ENCODE data around the gene C11orf24.

The C11orf24 gene

DNA sequence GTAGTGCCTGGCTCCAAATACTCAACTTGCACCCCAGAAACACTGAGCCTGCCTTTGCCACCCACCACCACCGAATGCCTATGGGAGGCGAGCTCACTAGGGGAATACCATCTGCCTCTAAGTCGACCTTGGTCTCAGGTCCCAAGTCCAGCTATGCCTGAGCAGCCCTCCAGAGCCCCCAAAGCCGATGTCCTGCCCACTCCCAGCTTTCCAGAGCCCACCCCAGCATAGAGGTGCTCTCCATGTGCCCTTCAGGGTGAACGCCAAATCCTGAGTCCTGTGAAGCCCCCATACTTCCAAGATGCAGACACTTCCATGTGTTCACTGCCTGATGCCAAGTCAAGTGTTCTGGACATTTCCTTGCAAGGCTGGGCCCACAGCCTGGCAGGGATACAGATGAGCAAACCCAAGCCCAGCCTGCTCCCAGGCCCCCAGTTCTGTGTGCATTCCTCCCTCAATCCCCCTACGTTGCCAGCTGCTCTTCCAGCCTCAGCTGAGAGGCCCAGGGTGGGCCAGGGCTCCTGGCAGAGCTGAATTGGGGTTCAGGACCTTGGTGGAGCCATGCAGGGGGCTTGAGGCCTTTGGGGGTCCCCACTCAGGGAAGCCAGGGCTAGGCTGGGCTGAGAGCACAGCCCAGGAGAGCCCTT lies 56.1 kb downstream of the C11orf24 start:
- in situ Hi-C loops (cut with MboI; ENCODE audit: low pct_unique_long_range_greater_than_20kb, low sequenced_read_pairs): no loop called here
- no peak for DNase-seq

DNA sequence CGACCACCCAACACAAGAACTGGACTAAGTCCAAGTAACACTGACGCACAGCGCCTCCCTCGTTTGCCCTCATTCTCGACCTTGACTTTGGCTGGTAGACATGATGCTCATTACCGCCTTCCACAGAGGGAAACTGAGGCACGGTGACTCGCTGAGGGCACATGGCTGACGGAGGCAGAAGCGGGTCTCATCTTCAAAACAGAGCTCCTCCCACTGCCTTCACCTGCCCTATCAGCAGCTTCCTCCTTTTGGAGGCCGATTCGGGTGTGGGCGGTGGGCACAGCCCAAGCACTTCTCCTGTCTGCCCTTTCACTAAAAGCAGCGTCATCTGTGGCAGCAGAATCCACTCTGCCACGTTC lies 56.7 kb downstream of the C11orf24 start:
- in situ Hi-C loops (cut with MboI; ENCODE audit: low pct_unique_long_range_greater_than_20kb, low sequenced_read_pairs): no loop called here
- peak; percentile 15 for DNase-seq

DNA sequence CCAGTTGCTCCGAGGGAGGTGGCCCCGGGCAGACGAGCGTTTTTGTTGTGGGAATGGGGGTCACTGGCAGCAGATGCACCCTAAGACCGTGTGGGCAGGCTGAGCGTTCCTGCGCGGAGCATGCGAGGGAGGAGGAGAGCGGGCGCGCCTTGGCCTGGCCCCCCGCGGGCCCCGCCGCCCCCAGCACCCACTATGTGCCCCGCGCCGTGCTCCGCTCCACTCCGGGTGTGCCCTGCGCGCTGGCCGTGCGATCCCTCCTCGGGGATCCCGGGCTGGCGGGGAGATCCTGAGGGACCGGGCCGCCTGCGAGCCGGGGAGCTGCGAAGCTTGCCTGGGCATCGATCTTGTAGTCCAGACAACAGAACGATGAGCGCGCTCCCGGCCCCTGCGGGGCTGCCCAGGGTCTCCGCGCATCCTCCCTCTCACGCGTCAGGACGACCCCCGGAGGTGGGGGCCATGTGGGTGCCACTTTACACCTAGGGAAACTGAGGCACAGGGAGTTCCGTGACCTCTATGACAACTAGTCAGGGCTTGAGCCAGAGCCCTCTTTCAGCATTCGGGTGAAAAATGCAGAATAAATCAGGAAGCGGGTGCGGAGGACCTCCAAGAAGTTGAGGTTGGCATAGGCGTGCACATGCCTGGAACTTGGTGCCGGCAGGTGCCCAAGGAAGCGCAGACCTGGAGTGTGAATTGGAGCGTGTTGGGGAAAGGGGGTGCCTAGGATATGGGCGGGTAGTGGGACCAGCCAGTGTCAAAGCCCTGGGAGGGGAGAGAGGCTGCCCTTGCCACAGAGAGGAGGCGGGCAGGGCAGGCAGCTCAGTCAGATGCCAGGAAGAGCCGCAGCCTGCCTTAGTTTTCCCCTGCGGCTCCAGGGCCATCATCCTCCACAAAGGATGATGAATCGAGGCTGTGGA lies 57.3 kb downstream of the C11orf24 start:
- in situ Hi-C loops (cut with MboI; ENCODE audit: low pct_unique_long_range_greater_than_20kb, low sequenced_read_pairs): no loop called here
- no peak for DNase-seq

DNA sequence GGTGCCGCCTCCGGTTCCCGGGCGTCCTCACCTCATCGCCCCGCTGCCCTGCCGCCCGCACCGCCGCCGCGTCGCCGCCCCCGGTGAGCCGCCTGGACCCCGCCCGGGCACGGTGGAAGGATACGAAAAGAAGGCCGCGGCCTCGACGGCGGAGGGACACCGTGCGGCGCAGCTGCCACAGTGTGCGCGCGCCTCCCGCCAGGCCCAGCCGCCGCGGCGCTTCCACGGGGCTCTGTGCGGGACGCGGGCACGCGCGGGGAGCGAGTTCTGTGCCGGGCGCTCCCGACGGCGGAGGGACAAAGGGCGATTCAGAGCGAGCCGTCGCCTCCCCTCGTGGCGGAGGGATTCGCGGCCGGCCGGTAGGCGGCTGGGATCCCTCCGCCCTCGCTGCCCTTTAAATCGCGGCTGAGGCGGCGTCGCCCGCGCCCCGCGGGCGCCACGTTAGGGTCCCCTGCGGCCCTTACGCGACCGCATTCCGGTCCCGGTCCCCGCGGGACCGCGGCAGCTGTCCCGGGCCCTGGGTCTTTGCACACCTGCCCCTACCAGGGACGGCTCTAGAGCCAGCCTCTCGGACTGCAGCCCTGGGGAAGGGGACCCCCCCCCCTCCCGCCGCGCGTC lies 58.1 kb downstream of the C11orf24 start:
- DNase-seq: peak; percentile 91
- in situ Hi-C loops (cut with MboI; ENCODE audit: low pct_unique_long_range_greater_than_20kb, low sequenced_read_pairs): no loop called here

DNA sequence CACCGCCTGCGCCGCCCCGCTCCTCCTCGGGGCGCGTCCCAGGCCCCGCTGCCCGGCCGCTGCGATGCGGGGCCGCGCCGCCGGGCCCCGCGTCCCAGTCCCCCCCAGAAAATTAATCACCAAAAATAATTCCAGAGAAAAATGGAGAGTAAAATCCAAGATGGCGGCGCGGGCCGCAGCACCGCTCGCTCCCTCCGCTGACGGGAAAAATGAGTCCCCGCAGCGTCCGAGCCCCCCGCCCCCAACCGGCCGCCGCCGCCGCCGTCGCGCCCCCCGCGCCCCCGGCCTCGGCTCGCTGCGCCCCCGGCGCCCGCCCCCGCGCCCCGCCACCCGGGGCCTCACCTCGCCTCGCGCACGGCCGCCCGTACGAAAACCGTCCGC lies 58.6 kb downstream of the C11orf24 start, which contains the start of gene KMT5B:
Gene KMT5B, minus strand, starts transcription at position 162 of the 381 bp plus-strand sequence. CDS start 23,220 bp downstream, outside the sequence.
- peak; percentile 20 for DNase-seq
- in situ Hi-C loops (cut with MboI; ENCODE audit: low pct_unique_long_range_greater_than_20kb, low sequenced_read_pairs): no loop called here

DNA sequence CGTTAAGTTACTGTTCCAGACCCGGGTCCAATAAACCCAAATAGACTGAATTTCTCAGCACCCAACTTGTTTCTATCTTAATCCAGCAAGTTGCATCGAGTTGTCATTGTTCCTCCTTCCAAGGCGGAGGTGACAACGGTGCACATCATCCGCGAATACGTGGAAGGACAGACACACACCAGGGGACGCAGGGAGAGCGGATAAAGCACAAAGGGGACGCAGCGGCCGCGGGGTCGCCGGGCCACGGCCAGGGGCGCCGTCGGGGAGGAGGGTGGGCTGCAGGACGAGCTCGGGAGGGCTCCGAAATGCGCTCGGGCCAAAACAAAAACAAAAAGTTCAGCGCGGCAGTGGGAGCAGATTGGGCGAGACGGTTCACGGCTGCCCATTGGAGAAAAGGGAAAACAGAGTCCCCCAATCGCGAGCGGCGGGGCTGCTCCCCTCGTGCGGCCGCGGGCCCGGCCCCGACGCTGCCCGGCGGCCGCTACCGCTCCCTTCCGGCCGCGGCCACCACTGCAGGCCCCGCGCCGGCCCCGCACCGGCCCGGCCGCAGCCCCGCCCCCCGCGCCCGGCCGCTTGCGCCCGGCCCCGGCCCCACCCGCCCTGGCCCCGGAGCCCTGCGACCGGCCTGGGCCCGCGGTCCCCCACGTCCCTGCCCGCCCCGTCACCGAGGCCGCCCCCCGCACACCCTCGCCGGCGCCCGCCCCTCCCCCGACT lies 59.2 kb downstream of the C11orf24 start:
- in situ Hi-C loops (cut with MboI; ENCODE audit: low pct_unique_long_range_greater_than_20kb, low sequenced_read_pairs): no loop called here
- peak; percentile 72 for DNase-seq

DNA sequence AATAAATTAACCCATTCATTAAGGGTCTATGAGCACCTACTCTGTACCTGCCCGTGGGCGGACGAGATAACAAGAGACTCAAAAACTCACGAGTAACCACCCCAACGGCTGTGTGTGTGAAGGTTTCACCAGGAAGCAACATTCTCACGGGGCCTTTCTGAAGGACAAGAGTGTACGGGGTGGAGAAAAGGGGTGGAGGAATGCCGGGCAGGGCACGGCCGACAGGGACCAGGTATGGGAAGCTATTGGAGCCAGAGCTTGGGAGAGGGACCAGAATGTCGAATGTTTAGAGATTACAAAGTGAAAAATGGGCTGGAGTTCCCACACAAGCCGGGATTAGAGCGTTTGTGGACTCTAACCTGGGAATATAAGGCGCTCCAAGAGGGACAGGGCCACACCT lies 60.2 kb downstream of the C11orf24 start:
- in situ Hi-C loops (cut with MboI; ENCODE audit: low pct_unique_long_range_greater_than_20kb, low sequenced_read_pairs): no loop called here
- DNase-seq: no peak

Measured in KBM-7 (cell line).